ENCODE results near the gene ATP11A. TPM values are rescaled to one million over a fixed set of nuclear protein-coding genes. Genes with fewer than 3 reads are reported as not detected.

The ATP11A gene
- total RNA-seq, 2 donors from 2014 or later, result 122 to 140 TPM

DNA sequence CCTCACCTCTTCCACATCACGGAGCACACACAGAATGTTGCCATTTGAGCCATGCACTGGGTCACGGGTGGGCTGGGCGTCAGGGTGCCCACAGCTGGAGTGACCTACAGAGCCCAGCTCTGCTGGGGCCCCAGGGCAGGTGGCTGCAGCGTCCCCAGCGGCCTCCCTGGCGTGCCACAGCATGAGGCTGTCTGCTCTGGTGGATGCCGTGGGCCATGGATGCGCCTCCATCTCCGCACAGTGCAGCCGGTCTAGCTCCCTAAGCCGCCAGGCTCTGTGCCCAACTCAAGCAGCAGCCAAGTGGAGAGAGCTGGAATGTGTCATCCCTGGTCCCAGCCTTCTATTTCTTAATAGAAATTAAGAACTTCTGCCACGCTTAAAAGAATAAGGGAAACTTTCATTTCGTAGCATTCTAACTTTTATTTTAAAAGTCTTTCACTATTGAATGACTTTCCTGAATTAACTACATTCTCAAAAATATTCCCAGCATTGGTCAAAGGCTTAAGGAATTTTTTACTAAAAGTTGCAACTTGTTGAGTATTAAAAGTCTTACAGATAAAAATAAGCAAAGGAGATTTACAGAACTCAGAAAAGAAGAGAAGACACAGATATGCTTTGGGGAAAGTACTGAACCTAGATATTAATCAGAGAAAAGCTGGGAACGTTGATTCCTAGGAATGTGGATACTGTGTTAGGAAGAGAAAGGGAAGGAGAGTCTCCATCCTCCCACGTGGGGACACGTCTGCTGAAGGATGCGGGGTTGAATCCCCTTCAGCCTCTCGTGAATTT, 59.3 kb downstream of the ATP11A start:
- peaks cover 6% of the 10 kb centered on the region for H3K36me3 Mint-ChIP-seq (ENCODE audit: low read depth)
- no peak overlapping the region for H3K27ac Mint-ChIP-seq
- TF ChIP-seq, protein P1, sequence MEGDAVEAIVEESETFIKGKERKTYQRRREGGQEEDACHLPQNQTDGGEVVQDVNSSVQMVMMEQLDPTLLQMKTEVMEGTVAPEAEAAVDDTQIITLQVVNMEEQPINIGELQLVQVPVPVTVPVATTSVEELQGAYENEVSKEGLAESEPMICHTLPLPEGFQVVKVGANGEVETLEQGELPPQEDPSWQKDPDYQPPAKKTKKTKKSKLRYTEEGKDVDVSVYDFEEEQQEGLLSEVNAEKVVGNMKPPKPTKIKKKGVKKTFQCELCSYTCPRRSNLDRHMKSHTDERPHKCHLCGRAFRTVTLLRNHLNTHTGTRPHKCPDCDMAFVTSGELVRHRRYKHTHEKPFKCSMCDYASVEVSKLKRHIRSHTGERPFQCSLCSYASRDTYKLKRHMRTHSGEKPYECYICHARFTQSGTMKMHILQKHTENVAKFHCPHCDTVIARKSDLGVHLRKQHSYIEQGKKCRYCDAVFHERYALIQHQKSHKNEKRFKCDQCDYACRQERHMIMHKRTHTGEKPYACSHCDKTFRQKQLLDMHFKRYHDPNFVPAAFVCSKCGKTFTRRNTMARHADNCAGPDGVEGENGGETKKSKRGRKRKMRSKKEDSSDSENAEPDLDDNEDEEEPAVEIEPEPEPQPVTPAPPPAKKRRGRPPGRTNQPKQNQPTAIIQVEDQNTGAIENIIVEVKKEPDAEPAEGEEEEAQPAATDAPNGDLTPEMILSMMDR (conservative IDR thresholded peaks at IDR 0.05), result no peak
- no peaks in the 10 kb centered on the region for H3K27me3 ChIP-seq (ENCODE audit: control insufficient read depth, insufficient read depth, low read length, poor library complexity, severe bottlenecking)
- H3K9me3 Mint-ChIP-seq, result no peaks in the 10 kb centered on the region
- H3K9me3 ChIP-seq (ENCODE audit: control insufficient read depth, low read length), result no peaks in the 10 kb centered on the region
- no peak overlapping the region for H3K4me3 Mint-ChIP-seq
- no peak for DNase-seq
- H3K36me3 ChIP-seq (ENCODE audit: control insufficient read depth, insufficient read depth, low read length), result no peaks in the 10 kb centered on the region
- no peak overlapping the region for H3K27ac ChIP-seq (ENCODE audit: low read depth, low read length)
- no peak overlapping the region for H3K4me3 ChIP-seq (ENCODE audit: low read length)
- no peaks in the 10 kb centered on the region for H3K4me1 ChIP-seq (ENCODE audit: control insufficient read depth, insufficient read depth, low read length)
- no peaks in the 10 kb centered on the region for H3K27me3 Mint-ChIP-seq (ENCODE audit: insufficient read depth)
- 87 to 92% methylated on average over 7 to 18 of the region's 18 CpGs for WGBS, 2 experiments (ENCODE audit: insufficient coverage in 1 of 2, insufficient read length in 1 of 2)
- H3K4me1 Mint-ChIP-seq, result peaks cover under 1% of the 10 kb centered on the region
- H3K9ac ChIP-seq (ENCODE audit: extremely low read depth, low read length, poor library complexity, severe bottlenecking), result no peak overlapping the region

DNA sequence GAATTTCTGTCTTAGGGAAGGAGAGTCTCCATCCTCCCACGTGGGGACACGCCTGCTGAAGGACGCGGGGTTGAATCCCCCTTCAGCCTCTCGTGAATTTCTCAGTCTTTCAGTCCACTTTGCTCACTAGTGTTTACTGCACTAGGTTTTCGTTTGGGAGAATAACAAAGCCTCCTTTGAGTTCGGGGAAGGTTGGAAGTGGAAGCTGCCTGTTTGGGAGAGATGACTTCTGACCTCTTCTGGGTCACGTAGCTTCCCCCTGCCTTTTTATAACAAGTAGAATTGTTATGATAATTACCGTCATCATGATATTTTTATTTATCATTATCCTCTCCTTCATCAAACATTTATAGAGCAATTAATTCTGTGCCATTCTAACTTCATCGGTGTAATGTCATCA, 60.7 kb downstream of the ATP11A start:
- no peak overlapping the region for H3K9ac ChIP-seq (ENCODE audit: extremely low read depth, low read length, poor library complexity, severe bottlenecking)
- H3K36me3 ChIP-seq (ENCODE audit: control insufficient read depth, insufficient read depth, low read length), result no peaks in the 10 kb centered on the region
- no peaks in the 10 kb centered on the region for H3K4me1 ChIP-seq (ENCODE audit: control insufficient read depth, insufficient read depth, low read length)
- no peaks in the 10 kb centered on the region for H3K27me3 ChIP-seq (ENCODE audit: control insufficient read depth, insufficient read depth, low read length, poor library complexity, severe bottlenecking)
- no peaks in the 10 kb centered on the region for H3K27me3 Mint-ChIP-seq (ENCODE audit: insufficient read depth)
- H3K4me1 Mint-ChIP-seq, result no peaks in the 10 kb centered on the region
- H3K9me3 Mint-ChIP-seq, result no peaks in the 10 kb centered on the region
- peaks cover 9% of the 10 kb centered on the region for H3K36me3 Mint-ChIP-seq (ENCODE audit: low read depth)
- no peak overlapping the region for H3K4me3 ChIP-seq (ENCODE audit: low read length)
- DNase-seq, result no peak
- H3K27ac ChIP-seq (ENCODE audit: low read depth, low read length), result no peak overlapping the region
- TF ChIP-seq, protein P1 (conservative IDR thresholded peaks at IDR 0.05), result no peak
- no peak overlapping the region for H3K4me3 Mint-ChIP-seq
- no peaks in the 10 kb centered on the region for H3K9me3 ChIP-seq (ENCODE audit: control insufficient read depth, low read length)
- H3K27ac Mint-ChIP-seq, result no peak overlapping the region
- 80 to 91% methylated on average over 2 to 9 of the region's 10 CpGs for WGBS, 2 experiments (ENCODE audit: insufficient coverage in 1 of 2, insufficient read length in 1 of 2)

DNA sequence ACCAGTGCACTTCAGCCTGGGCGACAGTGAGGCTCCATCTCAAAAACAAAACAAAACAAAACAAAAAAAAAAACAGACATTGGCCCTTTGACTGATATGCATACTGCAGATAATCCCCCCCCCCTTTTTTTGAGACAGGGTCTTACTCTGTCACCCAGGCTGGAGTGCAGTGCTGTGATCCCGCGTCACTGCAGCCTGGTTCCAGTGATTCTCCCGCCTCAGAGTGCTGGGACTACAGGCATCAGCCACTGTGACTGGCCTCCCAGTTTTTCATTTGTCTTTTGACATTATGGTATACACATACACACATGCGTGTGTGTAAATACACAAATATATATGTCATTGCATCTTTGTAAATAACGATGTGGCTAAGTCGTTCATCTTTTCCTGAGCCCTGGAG, 61.8 kb downstream of the ATP11A start:
- Histone ChIP-seq H3K9ac (ENCODE audit: extremely low read depth, low read length, poor library complexity, severe bottlenecking) (no peak overlapping the region), H3K36me3 (ENCODE audit: control insufficient read depth, insufficient read depth, low read length) (peaks cover 3% of the 10 kb centered on the region), H3K4me1 (ENCODE audit: control insufficient read depth, insufficient read depth, low read length) (no peaks in the 10 kb centered on the region), H3K9me3 (ENCODE audit: control insufficient read depth, low read length) (no peaks in the 10 kb centered on the region), H3K27ac (ENCODE audit: low read depth, low read length) (no peak overlapping the region), H3K27me3 (ENCODE audit: control insufficient read depth, insufficient read depth, low read length, poor library complexity, severe bottlenecking) (no peaks in the 10 kb centered on the region), H3K4me3 (ENCODE audit: low read length) (no peak overlapping the region)
- no peak overlapping the region for H3K27ac Mint-ChIP-seq
- H3K4me1 Mint-ChIP-seq, result no peaks in the 10 kb centered on the region
- TF ChIP-seq, protein P1 (conservative IDR thresholded peaks at IDR 0.05), result no peak
- no peak for DNase-seq
- no peaks in the 10 kb centered on the region for H3K27me3 Mint-ChIP-seq (ENCODE audit: insufficient read depth)
- H3K36me3 Mint-ChIP-seq (ENCODE audit: low read depth), result peaks cover 8% of the 10 kb centered on the region
- H3K4me3 Mint-ChIP-seq, result no peak overlapping the region
- WGBS, 2 experiments (ENCODE audit: insufficient coverage in 1 of 2, insufficient read length in 1 of 2), result 95 to 100% methylated on average over 2 to 6 of the region's 7 CpGs
- no peaks in the 10 kb centered on the region for H3K9me3 Mint-ChIP-seq

Data from endodermal cell (in vitro differentiated cells).